GM12878 (cell line): ENCODE results near the gene CLEC16A. TPM values are rescaled to one million over a fixed set of nuclear protein-coding genes. Genes with fewer than 3 reads are reported as not detected.

Experiments
- BMI1 ChIP-seq: fragments of 450-650 bp; IDR thresholded peaks from 2 replicates; pipeline ENCODE4 v1.6.1; 2016; ENCODE audit warnings: mild to moderate bottlenecking, moderate library complexity, borderline replicate concordance
- BRCA1 ChIP-seq: IDR thresholded peaks from 2 replicates; pipeline ENCODE4 v1.6.1; 2011; ENCODE audit warnings: low read depth, low read length, improper control_type of control experiment
- EZH2 ChIP-seq: IDR thresholded peaks from 2 replicates; pipeline ENCODE4 v1.6.1; 2012; ENCODE audit warnings: low read depth, mild to moderate bottlenecking, control low read depth, inconsistent platforms, low read length, borderline replicate concordance; ENCODE audit not compliant: control insufficient read depth
- FOS ChIP-seq: IDR thresholded peaks from 3 replicates; pipeline ENCODE4 v1.6.1; 2011; ENCODE audit warnings: borderline replicate concordance; ENCODE audit not compliant: insufficient read length; ENCODE audit errors: extremely low read depth
- HCFC1 ChIP-seq: fragments of 150-350 bp; IDR thresholded peaks from 2 replicates; pipeline ENCODE4 v1.6.1; 2014; ENCODE audit warnings: low read length
- IKZF1 ChIP-seq: fragments of 450-650 bp; conservative IDR thresholded peaks from 2 replicates; pipeline ENCODE4 v1.6.1; 2017; ENCODE audit warnings: antibody characterized with exemption, mild to moderate bottlenecking
- IRF4 ChIP-seq: IDR thresholded peaks from 2 replicates; pipeline ENCODE4 v1.6.1; 2011; ENCODE audit warnings: low read depth, low read length
- POLR2A ChIP-seq: IDR thresholded peaks from 2 replicates; pipeline ENCODE4 v1.6.1; 2011; ENCODE audit warnings: low read depth, mild to moderate bottlenecking, low read length
- POLR2AphosphoS2 ChIP-seq: IDR thresholded peaks from 2 replicates; pipeline ENCODE4 v1.6.1; 2011; ENCODE audit warnings: low read depth, mild to moderate bottlenecking, low read length, improper control_type of control experiment, moderate library complexity
- RBBP5 ChIP-seq: fragments of 200-600 bp; sonication (generic); conservative IDR thresholded peaks from 2 replicates; pipeline ENCODE4 v1.6.1; 2016
- RELA ChIP-seq: fragments of 450-650 bp; IDR thresholded peaks from 2 replicates; pipeline ENCODE4 v1.8.0; 2014; ENCODE audit warnings: borderline replicate concordance; ENCODE audit not compliant: partially characterized antibody
- SIN3A ChIP-seq: IDR thresholded peaks from 2 replicates; pipeline ENCODE4 v1.6.1; 2012; ENCODE audit warnings: low read depth, low read length, improper control_type of control experiment
- SREBF1 ChIP-seq: IDR thresholded peaks from 2 replicates; pipeline ENCODE4 v1.6.1; 2012; ENCODE audit warnings: mild to moderate bottlenecking, low read length
- SRF ChIP-seq, 2 experiments: IDR thresholded peaks; 2 replicates each; pipeline ENCODE4 v1.6.1; 2011; ENCODE audit warnings: low read depth in 2 of 2, low read length in 2 of 2, mild to moderate bottlenecking in 1 of 2, moderate library complexity in 1 of 2
- STAT3 ChIP-seq: IDR thresholded peaks from 2 replicates; pipeline ENCODE4 v1.6.1; 2011; ENCODE audit warnings: low read depth, low read length, improper control_type of control experiment
- TAF1 ChIP-seq: IDR thresholded peaks from 2 replicates; pipeline ENCODE4 v1.6.1; 2011; ENCODE audit warnings: mild to moderate bottlenecking, low read depth, low read length, borderline replicate concordance
- TCF7 ChIP-seq: IDR thresholded peaks from 2 replicates; pipeline ENCODE4 v1.6.1; 2014; ENCODE audit warnings: antibody characterized with exemption, borderline replicate concordance
- YBX1 ChIP-seq: fragments of 450-650 bp; IDR thresholded peaks from 2 replicates; pipeline ENCODE4 v1.6.1; 2016; ENCODE audit warnings: antibody characterized with exemption
- ZNF622 ChIP-seq: fragments of 450-650 bp; IDR thresholded peaks from 2 replicates; pipeline ENCODE4 v1.6.1; 2017; ENCODE audit warnings: mild to moderate bottlenecking, inconsistent platforms
- polyA plus RNA-seq, 11 experiments: library from polyadenylated mRNA; depleted of rRNA in 4 of 11; unstranded in 6 of 11; stranded (reverse) in 5 of 11; fragments of >200 nt; fragmentation: Nextera tagmentation in 4 of 11; fragmentation: Illumina TruSeq in 1 of 11; extraction: Ambion mirVana in 4 of 11; extraction: Trizol in 1 of 11; gene quantifications; 1 replicate in 1 of 11; 2 replicates in 10 of 11; pipeline versions ENCODE4 v1.2.1 to v1.2.3, GENCODE V29; 2011 to 2016; ENCODE audit warnings: inconsistent platforms in 2 of 11, missing spikeins in 2 of 11, low read depth in 1 of 11
- total RNA-seq, 4 experiments: library from RNA; depleted of rRNA in 3 of 4; stranded (reverse); fragments of >200 nt in 3 of 4; fragmentation: Illumina TruSeq in 1 of 4; extraction: Trizol in 1 of 4; gene quantifications; 2 replicates each; pipeline versions ENCODE4 v1.2.1 to v1.2.3, GENCODE V29; 2013 to 2021
- TF ChIP-seq, protein P1 (sequence below): fragments of 450-650 bp; formaldehyde crosslinking; IDR thresholded peaks from 2 replicates; pipeline ENCODE4 v1.4.0; 2020; ENCODE audit warnings: mild to moderate bottlenecking, moderate library complexity
- TF ChIP-seq, protein P2 (sequence below): IDR thresholded peaks from 2 replicates; pipeline ENCODE4 v1.6.1; 2011; ENCODE audit warnings: mild to moderate bottlenecking, low read depth, low read length, moderate library complexity; ENCODE audit not compliant: insufficient replicate concordance
- TF ChIP-seq, protein P3 (sequence below): fragments of 450-650 bp; IDR thresholded peaks from 2 replicates; pipeline ENCODE4 v1.6.1; 2016; ENCODE audit warnings: mild to moderate bottlenecking, moderate library complexity, borderline replicate concordance
- TF ChIP-seq, protein P4 (sequence below): fragments of 450-650 bp; IDR thresholded peaks from 2 replicates; pipeline ENCODE4 v1.6.1; 2016; ENCODE audit warnings: mild to moderate bottlenecking

CLEC16A gene
- total and polyA plus RNA-seq, 10 of the 15 experiments (the other 5 are each of a cell fraction or from before 2014, with no cell fraction given): 1.5 to 28.8 (median 19.2) TPM

DNA sequence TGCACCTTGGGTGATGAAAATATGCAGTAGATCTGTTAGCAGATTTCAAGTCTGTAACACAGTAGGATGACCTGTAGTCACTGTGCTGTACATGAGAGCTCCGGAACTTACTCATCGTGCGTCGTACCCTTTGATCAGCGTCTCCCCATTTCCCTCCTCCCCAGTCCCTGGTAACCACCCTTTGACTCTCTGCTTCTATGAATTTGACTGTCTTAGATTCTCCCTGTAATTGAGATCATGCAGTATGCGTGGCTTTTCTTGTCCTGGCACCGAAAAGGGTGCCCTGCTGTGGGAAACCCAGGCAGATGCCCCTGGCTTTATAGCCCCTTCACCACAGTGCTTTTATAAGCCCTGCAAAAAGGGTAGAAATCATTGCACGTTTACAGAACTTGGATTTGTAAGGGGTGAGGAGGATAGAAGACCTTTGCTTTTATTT, 20.5 kb downstream of the CLEC16A start (continued):
- TF ChIP-seq, protein P1, sequence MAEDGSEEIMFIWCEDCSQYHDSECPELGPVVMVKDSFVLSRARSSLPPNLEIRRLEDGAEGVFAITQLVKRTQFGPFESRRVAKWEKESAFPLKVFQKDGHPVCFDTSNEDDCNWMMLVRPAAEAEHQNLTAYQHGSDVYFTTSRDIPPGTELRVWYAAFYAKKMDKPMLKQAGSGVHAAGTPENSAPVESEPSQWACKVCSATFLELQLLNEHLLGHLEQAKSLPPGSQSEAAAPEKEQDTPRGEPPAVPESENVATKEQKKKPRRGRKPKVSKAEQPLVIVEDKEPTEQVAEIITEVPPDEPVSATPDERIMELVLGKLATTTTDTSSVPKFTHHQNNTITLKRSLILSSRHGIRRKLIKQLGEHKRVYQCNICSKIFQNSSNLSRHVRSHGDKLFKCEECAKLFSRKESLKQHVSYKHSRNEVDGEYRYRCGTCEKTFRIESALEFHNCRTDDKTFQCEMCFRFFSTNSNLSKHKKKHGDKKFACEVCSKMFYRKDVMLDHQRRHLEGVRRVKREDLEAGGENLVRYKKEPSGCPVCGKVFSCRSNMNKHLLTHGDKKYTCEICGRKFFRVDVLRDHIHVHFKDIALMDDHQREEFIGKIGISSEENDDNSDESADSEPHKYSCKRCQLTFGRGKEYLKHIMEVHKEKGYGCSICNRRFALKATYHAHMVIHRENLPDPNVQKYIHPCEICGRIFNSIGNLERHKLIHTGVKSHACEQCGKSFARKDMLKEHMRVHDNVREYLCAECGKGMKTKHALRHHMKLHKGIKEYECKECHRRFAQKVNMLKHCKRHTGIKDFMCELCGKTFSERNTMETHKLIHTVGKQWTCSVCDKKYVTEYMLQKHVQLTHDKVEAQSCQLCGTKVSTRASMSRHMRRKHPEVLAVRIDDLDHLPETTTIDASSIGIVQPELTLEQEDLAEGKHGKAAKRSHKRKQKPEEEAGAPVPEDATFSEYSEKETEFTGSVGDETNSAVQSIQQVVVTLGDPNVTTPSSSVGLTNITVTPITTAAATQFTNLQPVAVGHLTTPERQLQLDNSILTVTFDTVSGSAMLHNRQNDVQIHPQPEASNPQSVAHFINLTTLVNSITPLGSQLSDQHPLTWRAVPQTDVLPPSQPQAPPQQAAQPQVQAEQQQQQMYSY: no peak
- peak; percentile 88 for TF ChIP-seq RELA
- TF ChIP-seq FOS: no peak
- no peak for TF ChIP-seq POLR2AphosphoS2
- no peak for TF ChIP-seq TAF1
- peak; percentile 97 for TF ChIP-seq IRF4
- no peak; the same call in 1 of the 2 replicates for TF ChIP-seq POLR2A
- no peak for TF ChIP-seq IKZF1
- TF ChIP-seq EZH2: no peak
- no peak for TF ChIP-seq HCFC1
- TF ChIP-seq, protein P2, sequence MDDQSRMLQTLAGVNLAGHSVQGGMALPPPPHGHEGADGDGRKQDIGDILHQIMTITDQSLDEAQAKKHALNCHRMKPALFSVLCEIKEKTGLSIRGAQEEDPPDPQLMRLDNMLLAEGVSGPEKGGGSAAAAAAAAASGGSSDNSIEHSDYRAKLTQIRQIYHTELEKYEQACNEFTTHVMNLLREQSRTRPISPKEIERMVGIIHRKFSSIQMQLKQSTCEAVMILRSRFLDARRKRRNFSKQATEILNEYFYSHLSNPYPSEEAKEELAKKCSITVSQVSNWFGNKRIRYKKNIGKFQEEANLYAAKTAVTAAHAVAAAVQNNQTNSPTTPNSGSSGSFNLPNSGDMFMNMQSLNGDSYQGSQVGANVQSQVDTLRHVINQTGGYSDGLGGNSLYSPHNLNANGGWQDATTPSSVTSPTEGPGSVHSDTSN: no peak
- TF ChIP-seq BMI1: no peak
- TF ChIP-seq, protein P3, sequence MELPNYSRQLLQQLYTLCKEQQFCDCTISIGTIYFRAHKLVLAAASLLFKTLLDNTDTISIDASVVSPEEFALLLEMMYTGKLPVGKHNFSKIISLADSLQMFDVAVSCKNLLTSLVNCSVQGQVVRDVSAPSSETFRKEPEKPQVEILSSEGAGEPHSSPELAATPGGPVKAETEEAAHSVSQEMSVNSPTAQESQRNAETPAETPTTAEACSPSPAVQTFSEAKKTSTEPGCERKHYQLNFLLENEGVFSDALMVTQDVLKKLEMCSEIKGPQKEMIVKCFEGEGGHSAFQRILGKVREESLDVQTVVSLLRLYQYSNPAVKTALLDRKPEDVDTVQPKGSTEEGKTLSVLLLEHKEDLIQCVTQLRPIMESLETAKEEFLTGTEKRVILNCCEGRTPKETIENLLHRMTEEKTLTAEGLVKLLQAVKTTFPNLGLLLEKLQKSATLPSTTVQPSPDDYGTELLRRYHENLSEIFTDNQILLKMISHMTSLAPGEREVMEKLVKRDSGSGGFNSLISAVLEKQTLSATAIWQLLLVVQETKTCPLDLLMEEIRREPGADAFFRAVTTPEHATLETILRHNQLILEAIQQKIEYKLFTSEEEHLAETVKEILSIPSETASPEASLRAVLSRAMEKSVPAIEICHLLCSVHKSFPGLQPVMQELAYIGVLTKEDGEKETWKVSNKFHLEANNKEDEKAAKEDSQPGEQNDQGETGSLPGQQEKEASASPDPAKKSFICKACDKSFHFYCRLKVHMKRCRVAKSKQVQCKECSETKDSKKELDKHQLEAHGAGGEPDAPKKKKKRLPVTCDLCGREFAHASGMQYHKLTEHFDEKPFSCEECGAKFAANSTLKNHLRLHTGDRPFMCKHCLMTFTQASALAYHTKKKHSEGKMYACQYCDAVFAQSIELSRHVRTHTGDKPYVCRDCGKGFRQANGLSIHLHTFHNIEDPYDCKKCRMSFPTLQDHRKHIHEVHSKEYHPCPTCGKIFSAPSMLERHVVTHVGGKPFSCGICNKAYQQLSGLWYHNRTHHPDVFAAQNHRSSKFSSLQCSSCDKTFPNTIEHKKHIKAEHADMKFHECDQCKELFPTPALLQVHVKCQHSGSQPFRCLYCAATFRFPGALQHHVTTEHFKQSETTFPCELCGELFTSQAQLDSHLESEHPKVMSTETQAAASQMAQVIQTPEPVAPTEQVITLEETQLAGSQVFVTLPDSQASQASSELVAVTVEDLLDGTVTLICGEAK: no peak
- TF ChIP-seq SIN3A: no peak
- no peak for TF ChIP-seq STAT3
- TF ChIP-seq SREBF1: no peak
- TF ChIP-seq RBBP5: no peak
- TF ChIP-seq, protein P4, sequence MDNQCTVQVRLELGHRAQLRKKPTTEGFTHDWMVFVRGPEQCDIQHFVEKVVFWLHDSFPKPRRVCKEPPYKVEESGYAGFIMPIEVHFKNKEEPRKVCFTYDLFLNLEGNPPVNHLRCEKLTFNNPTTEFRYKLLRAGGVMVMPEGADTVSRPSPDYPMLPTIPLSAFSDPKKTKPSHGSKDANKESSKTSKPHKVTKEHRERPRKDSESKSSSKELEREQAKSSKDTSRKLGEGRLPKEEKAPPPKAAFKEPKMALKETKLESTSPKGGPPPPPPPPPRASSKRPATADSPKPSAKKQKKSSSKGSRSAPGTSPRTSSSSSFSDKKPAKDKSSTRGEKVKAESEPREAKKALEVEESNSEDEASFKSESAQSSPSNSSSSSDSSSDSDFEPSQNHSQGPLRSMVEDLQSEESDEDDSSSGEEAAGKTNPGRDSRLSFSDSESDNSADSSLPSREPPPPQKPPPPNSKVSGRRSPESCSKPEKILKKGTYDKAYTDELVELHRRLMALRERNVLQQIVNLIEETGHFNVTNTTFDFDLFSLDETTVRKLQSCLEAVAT: no peak
- TF ChIP-seq BRCA1: no peak
- peak; percentile 98 for TF ChIP-seq TCF7
- TF ChIP-seq YBX1: no peak
- TF ChIP-seq ZNF622: no peak
- 0 out of 4 replicates have a peak, but pooled peaks of 1 of the 2 experiments have one; percentile 29 for TF ChIP-seq SRF (IDR thresholded peaks at IDR 0.05; ENCODE audit: low read depth in 2 of 2, low read length in 2 of 2)
